ENCODE measurements around the gene ZNHIT1. TPM values are rescaled to one million over a fixed set of nuclear protein-coding genes. Genes with fewer than 3 reads are reported as not detected.

Gene ZNHIT1
- total RNA-seq, 1 donor from 2014 or later = 115 TPM

GRCh38 chr7:101206665-101207042, 11.3 kb upstream of the ZNHIT1 start:
- Histone ChIP-seq H3K9me3 (ENCODE audit: insufficient read depth, low read depth, low read length) (no peaks in the 10 kb centered on the region), H3K4me1 (ENCODE audit: insufficient read depth, low read length) (peaks cover 1% of the 10 kb centered on the region), H3K9ac (ENCODE audit: low read length) (no peak overlapping the region), H3K27ac (ENCODE audit: low read depth, low read length) (no peak overlapping the region), H3K79me2 (ENCODE audit: insufficient read depth, low read length) (no peaks in the 10 kb centered on the region), H3K36me3 (ENCODE audit: insufficient read depth, low read length) (peaks cover 3% of the 10 kb centered on the region), H3K4me2 (ENCODE audit: low read length) (no peak overlapping the region), H2AFZ (ENCODE audit: low read depth, low read length) (no peak overlapping the region), H3K4me3 (ENCODE audit: insufficient read depth, low read depth, low read length) (no peak overlapping the region), H3K27me3 (ENCODE audit: insufficient read depth, low read length) (peaks cover 13% of the 10 kb centered on the region), H4K20me1 (ENCODE audit: insufficient read depth, low read length) (peaks cover 24% of the 10 kb centered on the region)
- peaks cover 9% of the 10 kb centered on the region for H3K36me3 Mint-ChIP-seq (ENCODE audit: low read depth, unreplicated experiment)
- H3K4me1 Mint-ChIP-seq (ENCODE audit: low read depth, unreplicated experiment) = no peaks in the 10 kb centered on the region
- no peak for TF ChIP-seq EZH2 (IDR thresholded peaks at IDR 0.05; ENCODE audit: insufficient read depth, low read length)
- TF ChIP-seq CTCF (IDR thresholded peaks at IDR 0.05; ENCODE audit: insufficient read depth, low read depth, low read length) = no peak
- peaks cover 17% of the 10 kb centered on the region for H3K27me3 Mint-ChIP-seq (ENCODE audit: low read depth, unreplicated experiment)
- FAIRE-seq = no peak
- DNase-seq (ENCODE audit: low read depth) = no peak
- no peak overlapping the region for H3K4me3 Mint-ChIP-seq (ENCODE audit: unreplicated experiment)
- no peak overlapping the region for H3K27ac Mint-ChIP-seq (ENCODE audit: unreplicated experiment)
- H3K9me3 Mint-ChIP-seq (ENCODE audit: unreplicated experiment) = no peaks in the 10 kb centered on the region

- Histone ChIP-seq H2AFZ (ENCODE audit: low read depth, low read length) (no peak overlapping the region), H3K27me3 (ENCODE audit: insufficient read depth, low read length) (peaks cover 5% of the 10 kb centered on the region), H3K79me2 (ENCODE audit: insufficient read depth, low read length) (no peaks in the 10 kb centered on the region), H4K20me1 (ENCODE audit: insufficient read depth, low read length) (peaks cover 30% of the 10 kb centered on the region), H3K4me3 (ENCODE audit: insufficient read depth, low read depth, low read length) (no peak overlapping the region), H3K36me3 (ENCODE audit: insufficient read depth, low read length) (peaks cover 3% of the 10 kb centered on the region), H3K4me2 (ENCODE audit: low read length) (no peak overlapping the region), H3K4me1 (ENCODE audit: insufficient read depth, low read length) (no peaks in the 10 kb centered on the region), H3K9me3 (ENCODE audit: insufficient read depth, low read depth, low read length) (no peaks in the 10 kb centered on the region), H3K9ac (ENCODE audit: low read length) (no peak overlapping the region), H3K27ac (ENCODE audit: low read depth, low read length) (no peak overlapping the region)
- Mint-ChIP-seq H3K27ac (ENCODE audit: unreplicated experiment) (no peak overlapping the region), H3K27me3 (ENCODE audit: low read depth, unreplicated experiment) (peaks cover 16% of the 10 kb centered on the region), H3K9me3 (ENCODE audit: unreplicated experiment) (no peaks in the 10 kb centered on the region), H3K36me3 (ENCODE audit: low read depth, unreplicated experiment) (peaks cover 9% of the 10 kb centered on the region), H3K4me3 (ENCODE audit: unreplicated experiment) (no peak overlapping the region), H3K4me1 (ENCODE audit: low read depth, unreplicated experiment) (no peaks in the 10 kb centered on the region)
- FAIRE-seq = no peak
- no peak for DNase-seq (ENCODE audit: low read depth)
- TF ChIP-seq EZH2 (IDR thresholded peaks at IDR 0.05; ENCODE audit: insufficient read depth, low read length) (no peak), CTCF (IDR thresholded peaks at IDR 0.05; ENCODE audit: insufficient read depth, low read depth, low read length) (no peak)
Measured at GRCh38 chr7:101207459-101207858, 10.5 kb upstream of the ZNHIT1 start.

- FAIRE-seq (no peak), DNase-seq (ENCODE audit: low read depth) (no peak)
- no peaks in the 10 kb centered on the region for H3K9me3 Mint-ChIP-seq (ENCODE audit: unreplicated experiment)
- H3K27me3 Mint-ChIP-seq (ENCODE audit: low read depth, unreplicated experiment) = peaks cover 3% of the 10 kb centered on the region
- H3K4me3 ChIP-seq (ENCODE audit: insufficient read depth, low read depth, low read length) = no peak overlapping the region
- H3K36me3 ChIP-seq (ENCODE audit: insufficient read depth, low read length) = peaks cover 6% of the 10 kb centered on the region
- peaks cover 9% of the 10 kb centered on the region for H3K36me3 Mint-ChIP-seq (ENCODE audit: low read depth, unreplicated experiment)
- H3K4me1 Mint-ChIP-seq (ENCODE audit: low read depth, unreplicated experiment) = no peaks in the 10 kb centered on the region
- no peak overlapping the region for H3K4me2 ChIP-seq (ENCODE audit: low read length)
- H3K9me3 ChIP-seq (ENCODE audit: insufficient read depth, low read depth, low read length) = no peaks in the 10 kb centered on the region
- no peak overlapping the region for H3K27ac ChIP-seq (ENCODE audit: low read depth, low read length)
- H3K9ac ChIP-seq (ENCODE audit: low read length) = no peak overlapping the region
- H3K79me2 ChIP-seq (ENCODE audit: insufficient read depth, low read length) = no peaks in the 10 kb centered on the region
- H3K4me3 Mint-ChIP-seq (ENCODE audit: unreplicated experiment) = no peak overlapping the region
- no peak overlapping the region for H2AFZ ChIP-seq (ENCODE audit: low read depth, low read length)
- no peaks in the 10 kb centered on the region for H3K27me3 ChIP-seq (ENCODE audit: insufficient read depth, low read length)
- H3K27ac Mint-ChIP-seq (ENCODE audit: unreplicated experiment) = no peak overlapping the region
- no peaks in the 10 kb centered on the region for H3K4me1 ChIP-seq (ENCODE audit: insufficient read depth, low read length)
- TF ChIP-seq CTCF (IDR thresholded peaks at IDR 0.05; ENCODE audit: insufficient read depth, low read depth, low read length) (no peak), EZH2 (IDR thresholded peaks at IDR 0.05; ENCODE audit: insufficient read depth, low read length) (no peak)
- H4K20me1 ChIP-seq (ENCODE audit: insufficient read depth, low read length) = peaks cover 26% of the 10 kb centered on the region
Measured at GRCh38 chr7:101208794-101209193, 9.2 kb upstream of the ZNHIT1 start.
